Hippocampal formation (tissue), 2 donors: ENCODE results near the gene ARL15.
A peak's percentile ranks its signal among the peaks of the same experiment; 100 is the strongest.

ENCODE experiments used
- DNase-seq, 2 donors: peaks; one replicate each; lab custom pipeline; 2025; lab: John Stamatoyannopoulos, UW

The ARL15 gene

DNA sequence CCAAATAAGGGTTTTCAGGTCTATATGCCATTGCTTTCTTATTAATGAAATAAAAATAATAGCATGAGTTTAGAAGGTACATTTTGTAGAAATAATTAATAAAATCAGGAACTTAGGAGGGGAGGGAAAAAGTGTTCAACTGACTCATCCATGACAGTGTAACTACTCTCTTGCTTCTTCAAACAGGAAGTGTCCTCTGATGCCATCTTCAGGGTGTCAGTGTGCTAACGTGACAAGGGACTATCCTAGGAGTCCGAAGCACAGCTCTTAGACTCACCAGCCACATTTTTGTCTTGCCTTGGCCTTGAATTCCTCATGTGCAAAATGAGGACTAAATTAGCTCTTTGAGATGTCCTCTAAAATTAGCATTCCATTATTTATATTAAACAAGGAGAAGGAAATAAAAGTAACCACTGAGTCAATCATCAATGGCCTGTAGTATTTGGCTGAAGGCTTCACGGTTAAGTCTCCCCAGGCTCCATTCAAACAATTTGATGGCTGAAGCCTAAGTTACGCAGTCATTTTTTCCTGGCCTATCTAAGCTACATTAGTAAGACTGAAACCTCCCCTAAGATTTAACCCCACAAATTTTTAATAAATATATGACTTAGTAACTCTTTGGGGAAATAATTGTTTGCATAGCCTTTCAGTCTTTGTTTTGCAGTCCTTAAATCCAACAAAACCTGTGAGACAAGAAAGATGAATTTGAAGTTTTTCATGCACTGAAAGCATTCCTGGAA lies 151.1 kb downstream of the ARL15 start:
- no peak for DNase-seq

DNA sequence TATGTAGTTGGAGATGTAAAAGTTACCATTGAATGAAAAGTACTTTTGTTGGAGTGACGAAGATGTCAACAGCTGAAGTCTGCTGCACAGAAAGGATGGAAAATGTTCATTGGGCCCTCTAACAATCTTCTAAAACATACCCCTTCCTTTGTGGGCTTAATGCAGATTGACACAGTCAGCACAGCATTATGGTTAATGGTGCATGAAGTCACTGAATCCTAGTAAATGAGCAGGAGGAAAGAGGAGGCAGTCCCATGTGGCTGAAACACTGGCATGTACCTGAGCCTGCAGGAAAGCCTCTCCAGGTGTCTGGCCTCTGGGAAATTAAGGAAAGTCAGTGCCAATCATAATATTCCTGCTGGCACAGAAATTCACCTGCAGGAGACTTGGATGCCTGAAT lies 153.8 kb downstream of the ARL15 start:
- DNase-seq = no peak

DNA sequence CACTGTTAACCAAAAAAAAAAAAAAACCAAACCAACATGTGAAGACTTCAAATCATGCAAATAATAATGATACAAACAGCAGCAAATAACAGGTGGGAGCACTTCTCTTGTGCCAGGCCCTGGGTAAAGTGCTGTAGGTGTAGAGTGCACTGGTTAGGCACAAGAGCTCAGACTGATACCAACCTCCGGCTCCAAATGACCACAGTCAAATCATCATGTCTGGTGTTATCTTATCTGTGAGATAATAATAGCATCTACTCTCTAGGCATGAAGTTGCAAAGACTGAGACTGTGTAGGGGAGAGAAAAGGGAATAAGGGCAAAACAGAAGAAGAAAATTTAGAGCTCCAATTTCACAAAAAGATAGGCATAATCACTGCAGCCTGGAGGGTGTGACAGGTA lies 159.5 kb downstream of the ARL15 start:
- DNase-seq = no peak

DNA sequence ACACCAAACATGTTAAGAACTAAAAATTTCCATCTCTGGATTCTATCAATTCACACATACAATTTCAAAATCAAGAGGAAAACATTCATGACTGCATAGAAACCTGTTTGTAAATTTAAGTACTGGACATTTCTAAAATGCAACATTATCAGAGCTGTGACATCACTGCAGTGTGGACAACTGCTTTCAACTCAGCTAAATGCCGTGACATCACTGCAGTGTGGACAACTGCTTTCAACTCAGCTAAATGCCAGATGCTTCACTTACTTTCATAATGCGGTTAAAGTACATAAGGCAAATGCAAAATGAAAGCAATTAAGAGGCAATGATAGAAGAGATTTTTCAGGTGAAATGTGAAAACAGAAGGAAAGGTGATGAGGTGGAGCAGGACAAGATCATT lies 161.5 kb downstream of the ARL15 start:
- no peak for DNase-seq

DNA sequence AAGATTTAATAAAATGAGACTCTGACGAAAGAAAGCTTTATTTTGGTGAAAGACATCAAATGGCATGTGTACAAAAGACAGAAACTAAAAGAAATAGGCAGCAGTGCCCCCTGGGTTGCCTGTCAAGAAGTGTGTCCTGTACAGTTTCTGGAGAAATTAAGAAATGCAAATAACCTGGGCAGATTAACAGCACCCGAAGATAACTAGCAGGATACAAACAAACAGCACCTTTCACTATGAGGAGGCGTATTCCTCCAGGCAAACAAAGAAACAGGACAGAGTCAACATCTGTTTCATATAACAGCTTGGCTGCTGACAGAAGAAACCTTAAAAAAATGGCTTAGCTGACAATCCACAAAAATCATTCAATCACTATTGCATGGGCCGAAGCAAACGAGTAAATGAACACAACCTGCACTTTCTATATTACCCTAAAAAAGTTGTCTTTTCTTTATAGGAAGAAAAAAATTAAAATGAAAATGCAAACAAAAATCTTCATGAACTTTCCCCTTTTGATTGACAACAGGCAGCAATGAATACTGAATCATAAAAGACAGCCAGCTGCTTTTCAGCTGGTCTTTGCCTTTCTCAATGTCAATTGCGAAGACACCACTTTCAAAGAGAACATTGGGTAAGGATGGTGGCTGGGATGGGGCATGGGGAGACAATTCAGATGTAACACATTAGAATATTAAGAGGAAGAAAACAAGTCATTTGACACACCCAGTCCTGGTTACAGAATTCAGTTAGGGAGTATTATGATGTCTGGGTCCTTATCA lies 162.1 kb downstream of the ARL15 start:
- no peak for DNase-seq

DNA sequence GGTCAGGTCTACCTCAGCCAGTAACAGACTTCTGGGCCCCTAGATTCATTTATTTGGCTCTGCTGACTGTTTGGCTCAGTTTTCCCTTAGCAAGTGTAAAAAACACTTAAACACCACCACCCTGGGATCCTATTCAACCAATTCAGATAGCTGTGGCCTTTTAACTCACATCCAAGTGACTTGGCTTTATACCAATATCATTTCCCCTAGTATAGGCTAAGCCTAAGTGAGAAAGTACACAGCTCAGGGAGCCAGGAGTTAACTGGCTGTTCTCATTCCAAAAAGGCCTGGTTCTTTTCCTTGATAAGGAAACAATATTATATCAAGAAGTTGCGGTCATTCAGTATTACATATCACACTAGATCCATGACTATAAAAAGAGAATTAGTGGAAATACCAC lies 163.5 kb downstream of the ARL15 start:
- DNase-seq = no peak

- DNase-seq = no peak
Measured at GRCh38 chr5:54146390-54146789, 164.0 kb downstream of the ARL15 start.

DNA sequence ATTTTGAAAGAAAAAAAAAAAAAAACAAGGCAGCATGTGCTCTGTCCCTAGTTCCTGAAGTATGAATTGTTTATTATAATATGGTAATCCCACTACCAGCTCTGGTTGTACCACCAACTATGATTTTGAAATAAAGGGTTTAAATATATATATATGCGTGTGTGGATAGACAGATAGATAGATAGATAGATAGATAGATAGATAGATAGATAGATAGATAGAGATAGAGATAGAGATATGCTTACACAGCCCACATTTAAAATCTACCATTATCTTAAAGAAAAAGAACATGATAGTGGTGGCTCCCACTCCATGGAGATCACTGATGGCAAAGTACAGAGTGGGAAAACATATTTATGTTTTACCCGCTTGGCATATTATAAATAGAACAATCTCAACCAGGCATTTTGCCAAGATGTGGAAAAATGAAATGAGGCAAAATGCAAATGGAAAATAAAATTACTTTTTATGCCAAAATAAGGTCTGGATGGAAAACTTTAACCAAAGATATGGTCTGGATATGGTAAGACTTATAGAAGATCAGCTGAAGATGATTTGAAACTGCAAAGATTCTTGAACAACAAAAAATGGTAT lies 170.0 kb downstream of the ARL15 start:
- DNase-seq = no peak

DNA sequence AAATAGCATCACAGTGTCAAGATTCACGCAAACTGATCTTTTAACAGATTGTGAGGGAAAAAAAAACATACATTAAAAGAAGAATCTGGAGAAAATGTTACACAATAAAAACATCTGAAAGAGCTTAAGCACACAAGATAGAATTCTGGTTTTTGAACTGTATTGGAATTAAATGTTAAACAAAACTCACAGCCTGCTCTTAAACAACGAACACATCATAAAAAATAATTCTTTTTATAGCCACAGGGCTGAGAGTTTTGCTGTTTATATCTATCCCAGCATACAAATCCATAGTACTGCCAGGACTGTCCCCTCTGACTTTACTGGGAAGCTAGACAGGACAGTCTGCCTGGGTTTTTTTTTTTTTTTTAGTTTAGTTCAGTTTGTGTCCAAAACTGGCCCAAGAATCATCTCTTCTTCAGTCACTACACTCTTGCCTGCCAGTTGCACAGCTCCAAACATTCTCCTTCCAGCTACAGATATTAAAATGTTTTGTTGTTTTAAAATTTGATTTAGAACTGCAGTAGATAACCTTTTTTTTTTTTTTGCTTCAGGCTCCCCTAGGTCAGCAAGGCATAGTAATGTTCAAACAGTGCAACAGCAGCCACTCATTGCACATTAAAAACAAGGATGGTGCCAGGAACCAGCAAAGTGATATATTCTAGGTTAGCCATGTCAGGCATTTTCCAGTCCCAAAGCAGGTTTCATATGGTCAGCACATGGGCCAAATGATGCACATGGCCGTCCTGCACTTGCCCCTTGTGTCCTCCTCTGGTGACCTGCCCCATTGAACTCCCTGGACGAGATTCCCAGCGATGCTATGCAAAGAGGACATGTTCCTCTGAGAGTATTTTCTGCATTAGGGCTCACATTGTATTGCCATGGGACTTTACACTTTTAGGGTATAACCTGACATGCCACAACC lies 173.6 kb downstream of the ARL15 start:
- DNase-seq = no peak

DNA sequence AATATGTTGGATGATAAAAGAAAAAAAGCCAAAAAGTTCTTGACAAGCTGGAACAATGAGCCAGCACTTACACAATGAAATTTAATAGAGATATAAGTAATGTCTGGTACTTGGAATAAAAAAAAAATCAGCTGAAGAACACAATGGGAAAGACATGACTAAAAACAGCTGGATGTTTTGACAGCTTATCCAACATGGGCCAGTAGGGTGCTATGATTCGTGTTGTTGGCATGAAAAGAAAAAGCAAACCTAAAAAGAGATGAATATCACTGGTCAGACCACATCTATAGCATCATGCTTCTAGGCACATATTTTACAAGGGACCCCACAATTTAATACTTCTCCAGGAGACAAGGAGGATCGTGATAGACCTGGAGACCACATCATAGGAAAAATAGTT lies 175.3 kb downstream of the ARL15 start:
- no peak for DNase-seq

DNA sequence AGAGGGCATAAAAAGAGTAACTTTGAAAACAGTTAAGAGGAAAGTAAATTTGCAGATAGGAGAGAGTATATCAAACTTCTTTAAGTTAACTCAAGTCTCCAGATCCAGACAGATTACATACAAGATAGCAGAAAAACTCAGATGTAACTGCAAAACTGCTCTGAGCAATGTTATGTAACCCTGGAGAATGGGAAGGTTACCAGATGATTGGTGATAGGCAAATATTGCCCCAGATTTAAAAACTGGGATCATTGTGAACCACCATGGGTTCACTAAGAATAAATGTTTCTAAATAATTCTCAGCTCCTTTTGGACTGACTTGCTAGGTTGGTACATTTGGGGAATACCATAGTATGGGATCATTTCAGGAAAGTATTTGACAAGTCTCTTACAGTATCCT lies 176.5 kb downstream of the ARL15 start:
- no peak for DNase-seq

- DNase-seq = peak in 1 of 2 donors; percentile 3
Measured at GRCh38 chr5:54120473-54120872, 189.9 kb downstream of the ARL15 start.

- DNase-seq = no peak
Measured at GRCh38 chr5:54117957-54118356, 192.4 kb downstream of the ARL15 start.

DNA sequence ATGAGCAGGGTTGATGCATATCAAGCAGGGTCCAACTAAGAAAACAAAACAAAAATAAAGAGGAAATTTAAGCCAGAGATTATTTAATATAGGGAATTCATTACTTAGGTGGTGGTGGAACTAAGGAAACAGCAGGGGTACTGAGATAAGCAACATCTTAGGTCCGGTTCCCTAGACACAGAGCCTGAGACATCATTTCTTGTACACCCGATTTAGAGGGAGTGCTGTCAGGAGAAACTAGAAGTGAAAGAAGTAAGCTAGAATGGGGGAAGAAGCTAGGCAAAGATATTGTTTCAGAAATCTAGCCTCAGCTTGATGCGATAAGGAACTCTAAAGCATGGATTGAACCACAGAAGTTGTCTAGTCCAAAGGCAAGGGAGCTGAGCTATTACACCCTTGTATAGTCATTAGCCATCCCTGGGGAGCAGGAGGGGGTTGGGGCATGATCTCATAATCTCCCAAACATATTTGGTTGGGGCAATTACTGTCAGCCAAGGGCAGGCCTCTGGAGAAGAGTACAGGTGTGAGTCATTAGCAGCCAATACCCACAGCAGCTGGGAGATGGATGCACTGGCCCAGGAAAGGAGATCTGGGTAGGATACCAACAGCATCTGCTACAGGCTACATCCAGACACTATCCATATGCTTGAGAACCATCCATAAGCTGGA lies 194.5 kb downstream of the ARL15 start:
- DNase-seq = no peak

DNA sequence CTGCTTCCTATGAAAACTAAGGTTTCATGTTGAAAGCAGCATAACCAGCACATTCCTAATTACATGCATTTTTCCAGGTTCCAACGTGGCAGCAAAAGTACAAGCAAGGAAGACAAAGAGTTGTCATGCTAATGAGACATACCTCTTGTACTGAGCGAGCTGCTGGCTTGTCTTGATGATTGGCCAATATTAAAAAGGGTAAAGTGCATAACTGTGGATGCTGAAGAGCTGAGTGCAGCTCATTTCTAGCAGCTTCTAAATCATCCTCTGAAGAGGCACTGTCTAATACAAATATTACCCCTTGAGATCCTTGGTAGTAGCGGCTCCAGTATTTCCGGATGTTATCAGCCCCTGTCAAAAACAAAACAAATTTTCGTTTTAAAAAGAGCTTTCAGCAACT lies 197.3 kb downstream of the ARL15 start:
- no peak for DNase-seq

- no peak for DNase-seq
Measured at GRCh38 chr5:54109626-54110330, 200.6 kb downstream of the ARL15 start.

DNA sequence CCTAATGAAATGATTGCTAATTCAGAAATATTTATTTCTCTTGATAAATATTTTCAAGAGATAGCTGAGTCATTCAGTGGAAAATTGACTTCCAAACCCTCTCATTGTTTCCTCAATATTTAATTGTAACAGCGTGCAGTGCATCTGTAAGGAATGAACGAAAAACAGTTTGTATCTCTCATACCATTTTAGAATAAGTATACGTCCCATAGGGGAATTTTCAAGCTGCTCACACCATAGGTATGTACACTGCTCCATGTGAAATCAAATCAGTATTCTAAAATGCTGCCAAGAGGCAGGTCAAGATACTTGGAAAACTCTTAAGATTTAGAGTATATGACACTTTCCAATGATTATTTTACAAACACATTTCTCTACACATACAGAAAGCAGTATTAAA lies 202.2 kb downstream of the ARL15 start:
- DNase-seq = no peak

- DNase-seq = no peak
Measured at GRCh38 chr5:54103871-54104270, 206.5 kb downstream of the ARL15 start.

GRCh38 chr5:54098267-54098666 lies 212.1 kb downstream of the ARL15 start:
- no peak for DNase-seq

GRCh38 chr5:54095969-54096368 lies 214.4 kb downstream of the ARL15 start:
- DNase-seq = no peak

- DNase-seq = no peak
Measured at GRCh38 chr5:54094706-54095105, 215.7 kb downstream of the ARL15 start.
